IgD-negative memory B cell (primary cell): ENCODE results near the gene EMC7. TPM values are rescaled to one million over a fixed set of nuclear protein-coding genes. Genes with fewer than 3 reads are reported as not detected.
"Not testable (repeated sequence)": the region's sequence is repeated elsewhere in the genome, so short reads cannot be mapped to it uniquely, and the experiment has no call there.

ENCODE experiments used
- H3K27ac Mint-ChIP-seq, 3 donors: one replicate each; pipeline ENCODE4 v1.8.0; 2020 to 2022; ENCODE audit warnings: mild to moderate bottlenecking in 3 of 3, mixed read lengths in 3 of 3, moderate library complexity in 1 of 3
- H3K27me3 Mint-ChIP-seq: one replicate; pipeline ENCODE4 v1.8.0; 2021; ENCODE audit warnings: mixed read lengths
- H3K36me3 Mint-ChIP-seq: one replicate; pipeline ENCODE4 v1.8.0; 2020; ENCODE audit warnings: mild to moderate bottlenecking, mixed read lengths
- H3K4me1 Mint-ChIP-seq, 3 donors: one replicate each; pipeline ENCODE4 v1.8.0; 2020 to 2022; ENCODE audit warnings: mixed read lengths in 3 of 3, mild to moderate bottlenecking in 1 of 3
- H3K4me3 Mint-ChIP-seq, 4 donors: one replicate each; pipeline ENCODE4 v1.8.0; 2020 to 2022; ENCODE audit warnings: mild to moderate bottlenecking in 4 of 4, mixed read lengths in 4 of 4, moderate library complexity in 3 of 4
- H3K9me3 Mint-ChIP-seq, 3 donors: one replicate each; pipeline ENCODE4 v1.8.0; 2020 to 2021; ENCODE audit warnings: mixed read lengths in 3 of 3, mild to moderate bottlenecking in 1 of 3
- polyA plus RNA-seq: library from polyadenylated mRNA; unstranded; fragments of 300-500 nt; fragmentation: Illumina TruSeq; gene quantifications from one replicate; pipeline ENCODE4 v1.2.3, GENCODE V29; 2021

Gene EMC7
- polyA plus RNA-seq = 89.5 TPM

DNA sequence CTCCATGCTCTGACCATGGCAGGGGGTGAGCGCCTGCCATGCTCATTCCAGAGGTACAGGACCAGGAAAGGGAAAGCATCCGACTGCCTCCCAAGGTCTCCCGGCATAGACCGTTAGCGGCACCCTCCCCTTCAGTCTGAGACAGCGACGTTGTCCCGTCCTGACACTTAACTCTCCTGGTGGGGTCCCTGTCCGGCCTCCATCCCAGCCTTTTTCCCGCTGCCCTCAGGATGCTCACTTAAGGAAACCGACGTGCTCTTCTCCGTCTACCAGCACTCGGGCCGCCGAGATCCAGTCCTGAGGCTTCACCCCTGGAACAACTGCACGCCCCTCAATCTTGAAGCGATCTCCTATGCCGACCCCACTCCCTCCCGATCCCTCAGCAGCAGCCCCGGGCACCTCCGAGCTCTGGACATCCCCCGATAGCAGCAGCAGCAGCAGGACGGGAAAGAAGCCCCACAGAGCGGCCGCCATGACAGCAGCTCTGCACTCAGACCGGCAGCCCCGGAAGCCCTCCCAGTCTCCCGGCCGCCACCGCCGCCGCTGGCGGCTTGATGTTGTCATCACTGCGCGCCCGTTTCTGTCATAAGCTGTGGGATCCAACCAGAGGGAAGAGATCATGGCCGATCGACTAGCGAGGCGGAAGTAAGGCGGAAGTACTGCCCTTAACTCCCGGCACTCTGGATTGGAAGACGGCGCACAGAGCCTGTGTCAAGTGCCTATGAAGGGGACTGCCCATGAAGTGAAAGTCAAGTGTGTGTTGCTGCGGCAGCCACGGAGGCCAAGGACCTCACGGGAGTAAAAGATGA is at the start of gene EMC7, which contains the start of gene PGBD4:
Gene EMC7 (minus strand): TSS at position 497 of the 809 bp plus-strand sequence. CDS start 23 bp downstream, at position 474.
Gene PGBD4 (plus strand): TSS at position 718 of the 809 bp plus-strand sequence. CDS start 449 bp downstream, outside the sequence.
- H3K4me1 Mint-ChIP-seq = peaks cover 13 to 36% (median 19%) of the 10 kb centered on the region in 3 donors
- H3K27ac Mint-ChIP-seq = peak within 1 kb of the TSS; percentile 79 to 99 (median 98)
- peak within 1 kb of the TSS; percentile 76 to 100 (median 97) for H3K4me3 Mint-ChIP-seq
- peaks cover 0 to 4% (median 0%) of the 10 kb centered on the region in 3 donors for H3K9me3 Mint-ChIP-seq
- H3K27me3 Mint-ChIP-seq = no peaks in the 10 kb centered on the region
- H3K36me3 Mint-ChIP-seq = peaks cover 6% of the 10 kb centered on the region

GRCh38 chr15:34147371-34148140 is 45.9 kb upstream of the EMC7 start:
- Mint-ChIP-seq H3K27ac (no peak overlapping the region), H3K27me3 (no peaks in the 10 kb centered on the region), H3K4me3 (no peak overlapping the region), H3K36me3 (peaks cover 8% of the 10 kb centered on the region), H3K9me3 (no peaks in the 10 kb centered on the region), H3K4me1 (peaks cover 0 to 1% (median 0%) of the 10 kb centered on the region in 3 donors)

DNA sequence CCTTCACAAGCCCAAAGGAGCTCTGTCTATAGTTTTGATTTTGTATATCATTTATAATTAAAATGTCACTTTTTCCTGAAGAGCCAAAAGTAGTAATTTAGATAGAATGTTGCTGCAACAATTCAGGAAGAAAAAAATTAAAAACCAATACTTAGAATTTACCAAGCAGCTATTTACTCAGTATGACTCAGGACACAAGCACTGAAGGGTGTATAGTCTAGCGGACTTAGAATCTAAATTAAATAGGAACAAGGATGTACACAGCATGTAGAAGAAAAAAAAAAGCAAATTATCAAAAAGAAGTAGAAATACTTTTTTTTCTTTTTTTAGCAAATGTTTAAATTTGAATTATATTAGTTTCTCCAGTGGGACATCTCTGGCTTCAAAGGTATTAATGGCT is 31.8 kb upstream of the EMC7 start:
- Mint-ChIP-seq H3K27ac (no peak overlapping the region), H3K9me3 (no peaks in the 10 kb centered on the region), H3K4me1 (no peaks in the 10 kb centered on the region), H3K4me3 (no peak overlapping the region), H3K36me3 (peaks cover 7% of the 10 kb centered on the region), H3K27me3 (no peaks in the 10 kb centered on the region)

DNA sequence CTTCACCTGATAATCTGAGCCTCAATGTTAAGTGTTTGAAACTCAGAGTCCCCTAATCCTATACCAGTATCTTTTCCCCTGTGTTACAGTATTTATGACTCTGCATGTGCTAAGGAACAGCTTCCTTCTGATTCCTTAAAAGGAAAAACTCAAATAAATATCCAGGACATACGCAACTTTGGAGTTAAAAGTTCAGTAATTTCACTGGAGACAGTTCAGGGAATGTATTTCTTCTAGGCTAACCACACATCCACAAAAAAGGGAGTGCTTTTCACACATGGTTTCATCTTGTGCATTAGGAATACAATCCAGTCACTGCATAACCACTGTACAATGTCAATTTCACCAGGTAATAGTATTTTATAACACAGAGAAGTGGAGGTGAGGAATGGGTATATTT is 31.2 kb upstream of the EMC7 start:
- Mint-ChIP-seq H3K36me3 (peaks cover 5% of the 10 kb centered on the region), H3K27me3 (no peaks in the 10 kb centered on the region), H3K4me3 (no peak overlapping the region), H3K27ac (no peak overlapping the region), H3K9me3 (peaks cover 0 to 2% (median 0%) of the 10 kb centered on the region in 3 donors), H3K4me1 (no peaks in the 10 kb centered on the region)

GRCh38 chr15:34128898-34129297 is 27.2 kb upstream of the EMC7 start:
- Mint-ChIP-seq H3K27ac (no peak overlapping the region), H3K36me3 (peaks cover 2% of the 10 kb centered on the region), H3K27me3 (no peaks in the 10 kb centered on the region), H3K4me1 (no peaks in the 10 kb centered on the region), H3K9me3 (peaks cover 0 to 3% (median 2%) of the 10 kb centered on the region in 3 donors), H3K4me3 (no peak overlapping the region)

- Mint-ChIP-seq H3K4me1 (no peaks in the 10 kb centered on the region), H3K9me3 (peaks cover 2 to 3% (median 2%) of the 10 kb centered on the region in 3 donors), H3K27me3 (peaks cover 1% of the 10 kb centered on the region), H3K27ac (no peak overlapping the region), H3K36me3 (no peaks in the 10 kb centered on the region), H3K4me3 (no peak overlapping the region)
These were observed 24.9 kb upstream of the EMC7 start for GRCh38 chr15:34126522-34126921.

DNA sequence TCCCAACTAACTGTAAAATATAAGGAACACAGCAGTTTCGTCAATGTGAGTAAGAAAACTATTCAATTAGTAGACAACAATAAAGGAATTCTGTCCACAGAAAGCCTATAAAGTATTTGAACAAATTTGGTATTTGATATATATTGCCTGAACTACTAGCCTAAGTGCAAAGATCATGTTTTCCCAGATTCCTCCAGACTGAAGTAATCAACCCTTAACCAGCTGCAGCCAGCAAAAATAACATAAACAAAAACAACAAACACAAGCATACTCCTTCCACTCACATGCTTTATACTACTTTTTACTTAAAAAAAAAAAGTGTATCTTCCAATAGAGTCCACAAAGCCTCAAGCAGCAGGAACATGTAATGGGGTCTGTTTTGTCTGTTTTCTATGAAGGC is 24.3 kb upstream of the EMC7 start:
- Mint-ChIP-seq H3K27me3 (peaks cover 1% of the 10 kb centered on the region), H3K4me3 (no peak overlapping the region), H3K27ac (no peak overlapping the region), H3K36me3 (no peaks in the 10 kb centered on the region), H3K9me3 (peaks cover 2 to 3% (median 2%) of the 10 kb centered on the region in 3 donors), H3K4me1 (no peaks in the 10 kb centered on the region)

- Mint-ChIP-seq H3K27me3 (peaks cover 2% of the 10 kb centered on the region), H3K27ac (no peak overlapping the region)
These were observed 23.0 kb upstream of the EMC7 start for GRCh38 chr15:34124651-34125050.

GRCh38 chr15:34122771-34123183 is 21.1 kb upstream of the EMC7 start:
- Mint-ChIP-seq H3K4me3 (no peak overlapping the region), H3K4me1 (no peaks in the 10 kb centered on the region), H3K27ac (no peak overlapping the region), H3K27me3 (peaks cover 2% of the 10 kb centered on the region), H3K36me3 (no peaks in the 10 kb centered on the region), H3K9me3 (peaks cover 0 to 3% (median 2%) of the 10 kb centered on the region in 3 donors)

More at GRCh38 chr15:34124651-34125050, 23.0 kb upstream of the EMC7 start:
- Mint-ChIP-seq H3K4me3 (no peak overlapping the region), H3K9me3 (peaks cover 2 to 3% (median 2%) of the 10 kb centered on the region in 3 donors), H3K36me3 (no peaks in the 10 kb centered on the region), H3K4me1 (no peaks in the 10 kb centered on the region)

DNA sequence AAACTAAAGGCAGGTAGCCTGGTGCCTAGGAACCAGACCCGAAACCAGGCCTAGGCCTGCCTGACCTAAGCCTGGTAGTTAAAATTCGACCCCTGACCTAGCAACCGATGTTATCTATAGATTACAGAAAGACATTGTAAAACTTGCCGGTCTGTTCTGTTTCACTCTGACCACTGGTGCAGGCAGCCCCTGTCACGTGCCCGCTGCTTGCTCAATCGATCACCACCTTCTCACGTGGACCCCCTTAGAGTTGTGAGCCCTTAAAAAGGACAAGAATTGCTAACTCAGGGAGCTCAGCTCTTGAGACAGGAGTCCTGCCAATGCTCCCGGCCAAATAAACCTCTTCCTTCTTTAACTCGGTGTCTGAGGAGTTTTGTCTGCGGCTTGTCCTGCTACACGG is 20.1 kb upstream of the EMC7 start:
- not testable (repeated sequence) for H3K27ac Mint-ChIP-seq, H3K27me3 Mint-ChIP-seq, H3K36me3 Mint-ChIP-seq, H3K9me3 Mint-ChIP-seq, H3K4me1 Mint-ChIP-seq, H3K4me3 Mint-ChIP-seq

GRCh38 chr15:34120420-34120819 is 18.8 kb upstream of the EMC7 start:
- H3K27ac Mint-ChIP-seq, H3K9me3 Mint-ChIP-seq, H3K27me3 Mint-ChIP-seq, H3K4me1 Mint-ChIP-seq, H3K36me3 Mint-ChIP-seq, H3K4me3 Mint-ChIP-seq: not testable (repeated sequence)

- Mint-ChIP-seq H3K36me3 (no peaks in the 10 kb centered on the region), H3K9me3 (peaks cover 0 to 2% (median 0%) of the 10 kb centered on the region in 3 donors), H3K27ac (no peak overlapping the region), H3K27me3 (peaks cover 9% of the 10 kb centered on the region), H3K4me3 (no peak overlapping the region), H3K4me1 (no peaks in the 10 kb centered on the region)
These were observed 17.6 kb upstream of the EMC7 start for GRCh38 chr15:34119291-34119690.

DNA sequence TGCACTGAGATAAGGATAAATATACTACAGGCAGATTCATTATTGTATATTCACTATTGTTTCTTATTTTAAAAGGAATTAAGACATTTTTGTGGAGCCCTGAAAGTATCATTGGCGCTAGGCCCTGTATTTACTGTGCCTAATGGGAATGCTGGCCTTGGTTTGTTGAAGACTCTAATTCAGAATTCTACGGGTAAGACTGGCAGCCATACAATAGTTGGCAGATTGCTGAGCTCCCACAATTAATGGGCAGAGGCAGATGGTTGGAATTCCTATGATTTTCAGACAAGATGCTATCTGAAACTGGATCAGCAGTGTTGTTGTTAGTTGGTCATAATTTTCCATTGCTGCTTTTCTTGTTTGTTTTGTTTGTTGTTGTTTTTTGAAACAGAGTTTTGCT is 15.0 kb upstream of the EMC7 start:
- Mint-ChIP-seq H3K4me1 (no peaks in the 10 kb centered on the region), H3K4me3 (no peak overlapping the region), H3K36me3 (no peaks in the 10 kb centered on the region), H3K27me3 (peaks cover 10% of the 10 kb centered on the region), H3K9me3 (no peaks in the 10 kb centered on the region), H3K27ac (no peak overlapping the region)

- no peak overlapping the region for H3K27ac Mint-ChIP-seq
- H3K9me3 Mint-ChIP-seq = no peaks in the 10 kb centered on the region
- H3K4me1 Mint-ChIP-seq = no peaks in the 10 kb centered on the region
- H3K36me3 Mint-ChIP-seq = no peaks in the 10 kb centered on the region
- H3K4me3 Mint-ChIP-seq = no peak overlapping the region
- peaks cover 10% of the 10 kb centered on the region for H3K27me3 Mint-ChIP-seq
These were observed 13.1 kb upstream of the EMC7 start for GRCh38 chr15:34114739-34115138.

DNA sequence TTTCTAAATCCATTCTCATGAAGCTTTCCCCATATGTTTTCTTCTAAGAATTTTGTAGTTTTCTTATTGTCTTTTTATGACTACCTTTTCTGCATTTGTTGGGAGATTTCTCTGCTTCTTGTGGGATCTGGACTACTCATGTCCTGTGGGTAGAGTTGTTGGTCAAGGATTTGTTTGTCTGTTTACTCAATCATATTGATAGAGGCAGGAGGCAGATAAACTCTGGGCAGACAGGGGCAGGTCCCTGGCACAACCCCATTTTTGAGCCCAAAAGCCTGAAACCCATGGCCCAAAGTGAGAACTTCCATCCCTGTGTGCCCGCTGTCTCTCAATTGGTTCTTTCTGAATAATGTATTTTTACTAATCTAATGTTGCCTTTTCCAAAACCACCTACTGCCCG is 12.6 kb upstream of the EMC7 start:
- no peak overlapping the region for H3K4me3 Mint-ChIP-seq
- no peaks in the 10 kb centered on the region for H3K4me1 Mint-ChIP-seq
- no peak overlapping the region for H3K27ac Mint-ChIP-seq
- H3K9me3 Mint-ChIP-seq = no peaks in the 10 kb centered on the region
- H3K27me3 Mint-ChIP-seq = peaks cover 9% of the 10 kb centered on the region
- no peaks in the 10 kb centered on the region for H3K36me3 Mint-ChIP-seq
